OCI-LY3 (cell line): Measurements from ENCODE around the gene PPP2R2C.

Experiments
- EZH2phosphoT487 ChIP-seq: fragments of 200-600 bp; shearing (Covaris generic); IDR thresholded peaks from 2 replicates; pipeline ENCODE4 v1.6.1; 2018; ENCODE audit warnings: antibody characterized with exemption, mixed run types, low read depth
- TF ChIP-seq, protein P1 (sequence below): fragments of 200-600, 300-600 bp; sonication (generic); IDR thresholded peaks from 2 replicates; pipeline ENCODE4 v1.5.1; 2014; ENCODE audit warnings: antibody characterized with exemption, low read length, low read depth

DNA sequence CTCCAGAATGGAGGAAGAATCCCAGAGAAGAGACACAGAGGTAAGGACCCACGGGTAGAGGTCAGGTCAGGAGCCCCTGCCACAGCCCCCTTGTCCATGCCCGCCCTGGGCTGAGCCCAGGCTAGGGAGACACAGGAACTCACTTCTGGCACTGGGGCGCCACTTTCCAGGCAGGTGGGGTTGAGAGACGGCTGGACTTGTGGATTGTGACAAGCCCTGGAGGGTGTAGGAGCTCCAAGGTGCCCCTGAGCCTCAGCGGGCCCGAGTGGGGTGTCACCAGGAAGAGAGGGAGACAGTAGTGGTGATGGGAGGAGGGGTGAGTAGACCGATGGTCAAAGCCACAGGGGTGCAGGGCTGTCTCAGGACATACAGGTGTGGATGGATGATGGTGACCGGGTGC lies 143.9 kb downstream of the PPP2R2C start:
- TF ChIP-seq, protein P1, sequence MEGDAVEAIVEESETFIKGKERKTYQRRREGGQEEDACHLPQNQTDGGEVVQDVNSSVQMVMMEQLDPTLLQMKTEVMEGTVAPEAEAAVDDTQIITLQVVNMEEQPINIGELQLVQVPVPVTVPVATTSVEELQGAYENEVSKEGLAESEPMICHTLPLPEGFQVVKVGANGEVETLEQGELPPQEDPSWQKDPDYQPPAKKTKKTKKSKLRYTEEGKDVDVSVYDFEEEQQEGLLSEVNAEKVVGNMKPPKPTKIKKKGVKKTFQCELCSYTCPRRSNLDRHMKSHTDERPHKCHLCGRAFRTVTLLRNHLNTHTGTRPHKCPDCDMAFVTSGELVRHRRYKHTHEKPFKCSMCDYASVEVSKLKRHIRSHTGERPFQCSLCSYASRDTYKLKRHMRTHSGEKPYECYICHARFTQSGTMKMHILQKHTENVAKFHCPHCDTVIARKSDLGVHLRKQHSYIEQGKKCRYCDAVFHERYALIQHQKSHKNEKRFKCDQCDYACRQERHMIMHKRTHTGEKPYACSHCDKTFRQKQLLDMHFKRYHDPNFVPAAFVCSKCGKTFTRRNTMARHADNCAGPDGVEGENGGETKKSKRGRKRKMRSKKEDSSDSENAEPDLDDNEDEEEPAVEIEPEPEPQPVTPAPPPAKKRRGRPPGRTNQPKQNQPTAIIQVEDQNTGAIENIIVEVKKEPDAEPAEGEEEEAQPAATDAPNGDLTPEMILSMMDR, result no peak
- no peak for TF ChIP-seq EZH2phosphoT487
